HepG2 (cell line): Measurements from ENCODE around the gene PDGFB.

Experiments
- MAFF ChIP-seq: IDR thresholded peaks from 2 replicates; pipeline ENCODE4 v1.6.1; 2011; ENCODE audit warnings: low read depth, low read length, improper control_type of control experiment
- TF ChIP-seq, protein P1 (sequence below): sonication (generic); formaldehyde crosslinking; IDR thresholded peaks from 2 replicates; pipeline ENCODE4 v1.8.1; 2022; ENCODE audit warnings: mild to moderate bottlenecking, missing genetic modification reagents
- TF ChIP-seq, protein P2 (sequence below): sonication (generic); formaldehyde crosslinking; IDR thresholded peaks from 2 replicates; pipeline ENCODE4 v1.8.1; 2023; ENCODE audit warnings: missing genetic modification reagents, mild to moderate bottlenecking, borderline replicate concordance
- TF ChIP-seq, protein P3 (sequence below): sonication (generic); formaldehyde crosslinking; IDR thresholded peaks from 2 replicates; pipeline ENCODE4 v1.4.0; 2020; ENCODE audit warnings: mild to moderate bottlenecking, missing genetic modification reagents, borderline replicate concordance

DNA sequence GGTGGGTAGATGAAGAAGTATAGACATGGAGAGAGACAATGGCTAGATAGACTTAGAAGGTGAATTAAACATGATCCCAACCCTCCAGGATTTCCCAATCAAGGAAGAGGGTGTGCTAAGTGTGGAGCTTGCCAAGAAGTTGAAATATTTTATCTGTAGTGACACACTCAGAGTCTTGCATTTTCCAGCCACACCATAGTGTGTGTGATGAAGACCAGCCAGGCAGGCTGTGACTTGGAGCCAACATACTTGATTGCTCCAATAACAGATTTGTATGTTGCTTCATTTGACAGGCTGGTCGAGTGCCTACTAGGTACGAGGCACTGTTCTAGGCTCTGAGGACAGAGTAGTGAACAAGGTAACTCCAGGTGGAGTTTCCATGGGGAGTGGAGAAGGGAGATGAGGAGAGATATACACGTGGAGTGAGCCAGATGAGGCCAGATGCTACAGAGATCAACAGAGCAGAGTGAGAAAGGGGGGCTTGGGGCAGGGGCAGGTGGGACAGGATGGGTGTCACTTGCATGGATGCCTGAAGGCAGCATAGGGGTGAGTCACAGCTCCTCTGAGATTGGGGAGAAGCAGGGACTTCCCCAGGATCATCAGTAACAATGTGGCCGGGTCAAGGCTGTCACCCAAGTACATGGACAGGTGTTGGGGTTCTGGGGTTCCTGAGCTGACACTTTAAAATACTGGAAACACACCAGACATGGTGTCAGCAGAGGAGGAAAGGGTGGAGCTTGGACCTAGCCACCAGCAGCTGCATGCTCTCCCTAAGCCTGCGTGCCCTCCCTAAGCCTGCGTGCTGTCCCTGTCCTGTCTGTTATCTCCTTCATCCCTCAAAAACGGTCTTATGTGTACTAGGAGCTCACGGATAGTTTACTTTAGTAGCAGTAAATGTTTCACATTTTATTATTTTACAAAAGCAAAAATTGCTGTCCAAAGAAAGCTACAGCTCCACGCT lies 23.6 kb downstream of the PDGFB start:
- TF ChIP-seq, protein P1, sequence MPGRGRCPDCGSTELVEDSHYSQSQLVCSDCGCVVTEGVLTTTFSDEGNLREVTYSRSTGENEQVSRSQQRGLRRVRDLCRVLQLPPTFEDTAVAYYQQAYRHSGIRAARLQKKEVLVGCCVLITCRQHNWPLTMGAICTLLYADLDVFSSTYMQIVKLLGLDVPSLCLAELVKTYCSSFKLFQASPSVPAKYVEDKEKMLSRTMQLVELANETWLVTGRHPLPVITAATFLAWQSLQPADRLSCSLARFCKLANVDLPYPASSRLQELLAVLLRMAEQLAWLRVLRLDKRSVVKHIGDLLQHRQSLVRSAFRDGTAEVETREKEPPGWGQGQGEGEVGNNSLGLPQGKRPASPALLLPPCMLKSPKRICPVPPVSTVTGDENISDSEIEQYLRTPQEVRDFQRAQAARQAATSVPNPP (CRISPR knock-in tag), result no peak
- TF ChIP-seq MAFF, result no peak
- TF ChIP-seq, protein P2, sequence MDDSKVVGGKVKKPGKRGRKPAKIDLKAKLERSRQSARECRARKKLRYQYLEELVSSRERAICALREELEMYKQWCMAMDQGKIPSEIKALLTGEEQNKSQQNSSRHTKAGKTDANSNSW, result no peak
- TF ChIP-seq, protein P3, sequence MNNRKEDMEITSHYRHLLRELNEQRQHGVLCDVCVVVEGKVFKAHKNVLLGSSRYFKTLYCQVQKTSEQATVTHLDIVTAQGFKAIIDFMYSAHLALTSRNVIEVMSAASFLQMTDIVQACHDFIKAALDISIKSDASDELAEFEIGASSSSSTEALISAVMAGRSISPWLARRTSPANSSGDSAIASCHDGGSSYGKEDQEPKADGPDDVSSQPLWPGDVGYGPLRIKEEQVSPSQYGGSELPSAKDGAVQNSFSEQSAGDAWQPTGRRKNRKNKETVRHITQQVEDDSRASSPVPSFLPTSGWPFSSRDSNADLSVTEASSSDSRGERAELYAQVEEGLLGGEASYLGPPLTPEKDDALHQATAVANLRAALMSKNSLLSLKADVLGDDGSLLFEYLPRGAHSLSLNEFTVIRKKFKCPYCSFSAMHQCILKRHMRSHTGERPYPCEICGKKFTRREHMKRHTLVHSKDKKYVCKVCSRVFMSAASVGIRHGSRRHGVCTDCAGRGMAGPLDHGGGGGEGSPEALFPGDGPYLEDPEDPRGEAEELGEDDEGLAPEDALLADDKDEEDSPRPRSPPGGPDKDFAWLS (CRISPR knock-in tag), result no peak
